Hepatocyte (in vitro differentiated cells): ENCODE data around the gene CCR9.

Experiments used
- EZH2 ChIP-seq: fragments of 200-600 bp; sonication (generic); IDR thresholded peaks from 2 replicates; pipeline ENCODE4 v1.6.1; 2016; ENCODE audit warnings: antibody characterized with exemption, mild to moderate bottlenecking, borderline replicate concordance
- EZH2phosphoT487 ChIP-seq: fragments of 200-600 bp; sonication (generic); IDR thresholded peaks from one replicate; pipeline ENCODE4 v1.6.1; 2018; ENCODE audit warnings: antibody characterized with exemption, mild to moderate bottlenecking, low read depth, moderate library complexity; ENCODE audit not compliant: unreplicated experiment, severe bottlenecking
- TF ChIP-seq, protein P1 (sequence below): fragments of 200-600 bp; sonication (generic); IDR thresholded peaks from 2 replicates; pipeline ENCODE4 v1.5.1; 2016; ENCODE audit warnings: antibody characterized with exemption, mild to moderate bottlenecking; ENCODE audit not compliant: poor library complexity

DNA sequence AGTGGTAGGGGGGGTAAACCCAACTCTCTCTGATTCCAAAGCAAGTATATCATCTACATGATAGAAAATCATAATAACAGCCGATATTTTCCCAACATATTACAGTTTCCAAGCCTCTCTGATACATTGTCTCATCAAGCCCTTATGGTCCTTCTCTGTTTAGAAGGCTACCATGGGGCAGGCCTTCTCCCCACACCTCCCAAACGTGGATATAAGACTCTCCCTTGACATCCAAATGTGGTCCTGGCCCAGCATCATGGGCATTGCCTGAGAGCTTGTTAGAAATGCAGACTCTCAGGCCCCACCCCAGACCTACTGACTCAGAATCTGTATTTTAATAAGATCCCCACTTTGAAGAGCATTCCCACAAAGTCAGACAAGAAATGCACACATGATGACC, 17.7 kb upstream of the CCR9 start:
- TF ChIP-seq, protein P1, sequence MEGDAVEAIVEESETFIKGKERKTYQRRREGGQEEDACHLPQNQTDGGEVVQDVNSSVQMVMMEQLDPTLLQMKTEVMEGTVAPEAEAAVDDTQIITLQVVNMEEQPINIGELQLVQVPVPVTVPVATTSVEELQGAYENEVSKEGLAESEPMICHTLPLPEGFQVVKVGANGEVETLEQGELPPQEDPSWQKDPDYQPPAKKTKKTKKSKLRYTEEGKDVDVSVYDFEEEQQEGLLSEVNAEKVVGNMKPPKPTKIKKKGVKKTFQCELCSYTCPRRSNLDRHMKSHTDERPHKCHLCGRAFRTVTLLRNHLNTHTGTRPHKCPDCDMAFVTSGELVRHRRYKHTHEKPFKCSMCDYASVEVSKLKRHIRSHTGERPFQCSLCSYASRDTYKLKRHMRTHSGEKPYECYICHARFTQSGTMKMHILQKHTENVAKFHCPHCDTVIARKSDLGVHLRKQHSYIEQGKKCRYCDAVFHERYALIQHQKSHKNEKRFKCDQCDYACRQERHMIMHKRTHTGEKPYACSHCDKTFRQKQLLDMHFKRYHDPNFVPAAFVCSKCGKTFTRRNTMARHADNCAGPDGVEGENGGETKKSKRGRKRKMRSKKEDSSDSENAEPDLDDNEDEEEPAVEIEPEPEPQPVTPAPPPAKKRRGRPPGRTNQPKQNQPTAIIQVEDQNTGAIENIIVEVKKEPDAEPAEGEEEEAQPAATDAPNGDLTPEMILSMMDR, result no peak
- no peak for TF ChIP-seq EZH2phosphoT487
- TF ChIP-seq EZH2, result no peak
